HPDE6-E6E7 (cell line): Measurements from ENCODE around the gene NOS1AP.
"Not testable (repeated sequence)": the region's sequence is repeated elsewhere in the genome, so short reads cannot be mapped to it uniquely, and the experiment has no call there.

Source experiments
- DNase-seq: peaks from one replicate; pipeline ENCODE4 v3.0.0; 2011; ENCODE audit warnings: missing footprints; ENCODE audit errors: extremely low spot score

The NOS1AP gene

GRCh38 chr1:162192763-162193162 is 123.3 kb downstream of the NOS1AP start:
- no peak for DNase-seq

DNA sequence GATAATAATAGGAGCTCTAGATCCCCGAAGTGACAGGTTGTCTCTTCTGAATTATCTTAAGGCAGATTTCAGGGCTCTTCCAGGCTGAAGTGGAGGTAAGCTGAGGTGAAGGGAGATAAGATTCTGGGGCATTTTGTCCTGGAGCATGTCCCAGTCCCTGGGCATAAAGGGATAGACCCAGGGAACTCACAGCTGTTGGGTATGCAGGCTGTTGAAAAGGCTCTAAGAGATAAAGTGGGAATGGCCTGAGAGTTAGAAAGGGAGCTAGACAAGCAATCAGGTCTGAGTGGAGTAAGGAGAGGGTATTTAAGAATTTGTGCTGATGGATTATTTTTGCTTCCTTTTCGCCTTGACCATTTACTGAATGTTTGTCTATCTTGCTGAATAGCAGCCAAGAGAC is 123.7 kb downstream of the NOS1AP start:
- DNase-seq: no peak

DNA sequence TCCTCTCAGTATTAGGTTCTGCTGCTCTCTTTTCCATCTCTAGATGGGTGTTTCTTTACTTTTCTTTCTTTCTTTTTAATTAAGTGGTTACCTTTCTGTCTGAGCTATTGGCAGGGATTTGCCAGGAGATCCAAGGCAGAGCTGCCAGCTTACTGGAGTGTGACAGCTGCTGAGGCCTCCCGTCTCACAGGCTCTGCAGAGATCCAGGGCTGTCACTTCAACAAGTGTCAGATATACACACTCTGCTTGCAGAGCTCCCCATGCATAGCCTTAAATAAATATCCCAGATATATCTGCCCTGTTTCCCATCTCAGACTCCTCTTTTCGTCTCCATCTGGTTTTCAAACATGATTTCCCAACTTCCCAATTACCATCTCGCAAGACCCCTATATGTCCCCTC is 124.3 kb downstream of the NOS1AP start:
- DNase-seq: no peak

DNA sequence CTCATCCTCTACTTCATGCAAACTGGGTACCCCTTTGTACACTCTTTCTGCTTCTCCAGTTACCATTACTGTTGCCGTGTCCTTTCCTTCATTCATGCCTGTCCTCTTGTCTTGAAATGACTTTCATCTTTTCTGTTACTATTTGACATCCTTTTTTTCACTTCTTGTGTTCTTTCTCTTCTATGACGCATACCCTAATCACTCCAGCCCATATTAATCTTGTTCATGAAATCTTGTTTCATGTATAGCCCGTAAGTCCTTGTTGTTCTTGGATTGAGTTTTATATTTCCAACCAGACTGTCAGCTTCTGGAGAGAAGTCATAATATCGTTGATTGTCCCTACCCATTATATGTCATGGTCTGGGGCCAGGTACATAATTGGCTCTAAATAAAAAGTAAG is 126.1 kb downstream of the NOS1AP start:
- no peak for DNase-seq

GRCh38 chr1:162196387-162196786 is 126.9 kb downstream of the NOS1AP start:
- DNase-seq: no peak

DNA sequence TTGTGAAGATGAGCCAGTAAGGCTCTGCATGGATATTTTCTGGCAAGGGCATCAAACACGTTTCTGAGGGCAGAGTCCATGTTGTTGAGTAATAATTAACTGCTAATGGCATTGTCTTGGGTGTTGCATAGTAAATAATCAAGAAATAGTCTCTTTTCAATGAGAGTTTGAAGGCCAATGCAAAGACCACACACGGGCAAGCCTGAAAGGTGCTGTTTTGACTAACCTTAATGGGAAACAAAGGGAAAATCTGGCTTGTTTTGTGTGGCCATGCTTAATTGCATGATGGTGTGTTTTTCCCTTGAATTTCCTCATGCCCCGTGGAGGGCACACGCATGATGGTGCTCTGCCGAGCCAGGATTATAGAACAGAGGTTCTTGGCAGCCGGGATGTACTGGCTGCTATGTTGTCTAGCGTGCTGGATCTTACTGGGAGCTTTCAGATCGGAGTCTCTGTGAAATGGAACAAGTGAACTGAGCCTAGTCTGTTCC is 127.6 kb downstream of the NOS1AP start:
- no peak for DNase-seq

GRCh38 chr1:162197615-162198421 is 128.3 kb downstream of the NOS1AP start:
- DNase-seq: no peak

DNA sequence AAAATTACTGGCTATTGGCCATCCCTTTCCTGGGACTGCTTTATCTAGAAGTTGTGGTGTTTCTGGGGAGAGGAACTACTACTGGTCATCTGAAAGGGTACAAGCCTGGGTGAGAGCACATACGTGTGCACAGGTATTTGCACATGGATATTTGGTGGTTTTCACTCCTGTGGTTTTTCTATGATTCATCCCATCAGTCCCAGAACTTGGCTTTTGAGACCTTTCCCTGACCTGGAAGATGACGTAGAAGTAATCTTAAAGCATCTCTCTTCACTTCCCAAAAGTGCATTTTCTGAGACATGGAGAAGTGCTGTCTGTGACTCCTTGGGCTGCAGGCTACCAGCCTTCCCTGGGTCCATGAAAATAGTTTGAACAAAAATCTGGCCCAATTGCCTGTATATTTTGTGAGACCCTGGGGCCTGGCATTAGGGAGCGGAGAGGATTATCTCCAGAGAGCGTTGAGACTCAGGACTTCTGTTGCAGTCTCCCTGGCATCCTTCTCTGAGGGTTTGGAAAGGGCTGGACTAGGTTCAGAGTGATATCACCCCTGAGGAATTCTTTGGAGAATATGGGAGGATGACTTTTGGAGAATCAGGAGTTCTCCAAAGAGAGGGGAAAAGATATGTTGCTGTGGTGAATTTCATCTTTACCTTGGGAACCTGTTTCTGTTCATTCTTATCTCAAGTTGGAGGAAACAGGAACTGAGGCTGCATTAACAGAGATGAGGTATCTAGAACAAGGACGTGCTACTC is 130.8 kb downstream of the NOS1AP start:
- DNase-seq: no peak

GRCh38 chr1:162201062-162201461 is 131.6 kb downstream of the NOS1AP start:
- DNase-seq: not testable (repeated sequence)

DNA sequence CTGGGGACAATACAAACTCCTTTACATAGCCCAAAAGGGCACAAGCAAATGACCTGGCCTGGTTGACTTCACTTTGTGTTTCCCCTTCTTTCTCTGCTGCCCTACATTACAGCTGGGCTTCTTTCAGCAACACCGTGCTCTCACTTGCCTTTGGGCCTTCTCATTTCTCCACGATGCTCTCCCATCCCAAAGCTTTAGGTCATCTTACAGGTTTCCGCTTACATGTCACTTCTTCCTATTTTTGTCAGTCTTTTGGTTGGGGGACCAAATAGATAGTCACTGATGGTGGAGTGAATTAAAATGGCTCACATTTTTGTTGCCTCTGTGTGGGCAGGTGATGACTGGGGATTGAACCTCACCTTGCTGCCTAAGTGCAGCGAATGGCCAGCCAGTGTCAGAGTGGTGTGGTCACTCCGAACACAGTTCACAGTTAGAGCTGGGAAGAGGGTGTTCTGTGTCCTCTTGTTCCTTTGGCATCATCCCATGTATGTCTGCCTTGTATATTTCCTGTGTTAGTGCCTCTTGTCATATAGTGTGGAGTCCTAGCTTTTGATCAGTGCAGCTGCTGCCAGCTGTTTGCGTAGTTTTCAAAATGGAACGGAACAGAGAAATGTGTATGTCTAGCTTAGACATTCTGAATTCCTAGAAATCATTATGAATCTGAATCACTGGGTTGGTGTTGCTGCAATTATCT is 134.8 kb downstream of the NOS1AP start:
- no peak for DNase-seq

GRCh38 chr1:162204823-162205155 is 135.3 kb downstream of the NOS1AP start:
- DNase-seq: no peak

DNA sequence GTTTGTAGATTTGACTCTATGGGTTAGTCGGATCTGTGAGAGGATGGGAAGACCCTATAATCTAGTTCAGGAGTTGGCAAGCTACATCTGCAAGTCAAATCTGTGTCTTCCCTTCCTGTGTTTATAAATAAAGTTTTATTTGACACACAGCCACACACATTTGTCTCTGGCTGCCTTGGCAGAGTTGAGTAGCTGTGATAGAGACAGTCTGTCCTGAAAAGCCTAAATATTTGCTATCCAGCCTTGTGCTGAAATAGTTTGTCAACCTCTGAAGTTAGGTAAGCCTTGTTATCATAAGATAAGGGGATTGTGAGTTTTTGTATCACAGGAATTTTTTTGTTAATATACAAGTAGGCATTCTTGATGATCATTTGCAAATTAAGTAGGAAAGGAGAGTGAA is 136.8 kb downstream of the NOS1AP start:
- no peak for DNase-seq

DNA sequence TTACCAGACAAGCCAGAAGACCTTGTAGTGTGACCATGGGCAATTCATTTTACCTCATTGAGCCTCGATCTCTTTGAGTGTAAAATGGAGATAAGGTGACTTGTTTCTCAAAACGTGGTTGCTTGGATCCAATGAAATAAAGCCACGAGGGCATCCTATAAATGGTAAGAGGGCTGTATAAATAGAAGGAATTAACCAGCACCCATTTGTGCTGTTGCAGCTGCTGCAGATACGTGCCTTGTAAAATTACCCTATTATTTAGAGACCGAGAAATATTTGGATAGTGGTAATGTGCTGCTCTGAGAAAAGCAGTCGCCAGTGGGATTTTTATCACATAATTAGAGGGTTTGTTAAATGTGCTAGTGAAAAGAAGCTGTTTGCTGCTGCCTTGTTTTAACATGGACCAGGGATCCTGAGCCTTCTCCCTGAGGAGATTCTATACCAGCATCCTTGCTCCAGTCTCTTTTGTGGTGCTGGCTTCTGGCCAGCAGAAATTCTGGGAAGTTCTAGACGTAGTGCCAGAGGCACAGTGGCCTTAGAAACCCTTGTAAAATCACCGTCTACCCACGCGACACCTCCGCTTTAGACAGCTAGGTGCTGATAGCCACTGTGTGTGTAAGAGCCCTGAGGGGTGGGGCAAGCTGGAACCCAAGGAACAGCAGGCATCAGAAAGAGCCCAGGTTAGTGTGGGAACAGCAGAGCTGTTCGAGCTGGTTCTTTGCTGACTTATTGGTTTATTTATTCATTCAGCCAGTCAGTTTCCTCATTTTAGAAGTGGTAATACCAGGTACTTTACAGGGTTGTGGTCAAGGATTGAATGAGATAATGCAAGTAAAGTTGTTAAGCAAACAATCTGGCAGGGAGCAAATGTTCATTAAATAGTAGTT is 137.5 kb downstream of the NOS1AP start:
- no peak for DNase-seq

DNA sequence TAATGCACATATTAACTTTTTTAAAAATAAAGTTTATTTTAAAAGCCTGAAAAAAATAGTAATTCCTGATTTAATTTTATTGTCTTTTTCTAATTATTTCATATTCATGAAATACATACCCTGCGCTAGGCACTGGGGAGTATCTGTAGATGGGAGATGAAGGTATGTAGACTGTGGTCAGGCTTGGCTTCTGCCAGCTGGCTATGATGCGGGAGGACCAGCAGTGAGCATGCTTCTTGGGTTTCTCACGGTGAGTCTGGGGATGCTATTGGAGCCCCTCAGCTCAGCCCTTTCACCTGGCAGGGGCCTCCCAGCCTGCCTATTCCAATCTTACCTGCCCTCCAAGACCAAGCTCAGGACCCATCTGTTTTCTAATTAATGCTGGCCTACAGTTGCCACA is 138.4 kb downstream of the NOS1AP start:
- no peak for DNase-seq

DNA sequence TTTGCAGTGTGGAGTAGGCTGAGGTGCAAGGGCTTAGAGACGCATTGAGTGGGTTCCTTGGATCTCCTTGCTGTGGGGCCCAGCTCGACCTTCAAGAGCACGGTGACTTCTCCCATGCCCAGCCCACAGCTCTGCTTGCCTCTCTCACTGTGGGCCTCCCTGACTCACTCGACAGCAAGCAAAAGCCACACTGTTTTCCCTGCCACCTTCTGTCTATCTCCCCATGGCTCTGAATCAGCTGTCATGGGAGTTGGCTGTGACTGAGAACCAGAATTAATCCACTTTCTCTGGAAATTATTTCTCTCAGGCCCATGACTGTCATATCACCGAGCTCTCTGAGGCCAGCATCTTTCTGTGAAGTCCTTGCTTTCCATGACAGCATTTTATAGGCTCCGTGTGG is 140.7 kb downstream of the NOS1AP start:
- DNase-seq: no peak

GRCh38 chr1:162212713-162213112 is 143.2 kb downstream of the NOS1AP start:
- DNase-seq: no peak

DNA sequence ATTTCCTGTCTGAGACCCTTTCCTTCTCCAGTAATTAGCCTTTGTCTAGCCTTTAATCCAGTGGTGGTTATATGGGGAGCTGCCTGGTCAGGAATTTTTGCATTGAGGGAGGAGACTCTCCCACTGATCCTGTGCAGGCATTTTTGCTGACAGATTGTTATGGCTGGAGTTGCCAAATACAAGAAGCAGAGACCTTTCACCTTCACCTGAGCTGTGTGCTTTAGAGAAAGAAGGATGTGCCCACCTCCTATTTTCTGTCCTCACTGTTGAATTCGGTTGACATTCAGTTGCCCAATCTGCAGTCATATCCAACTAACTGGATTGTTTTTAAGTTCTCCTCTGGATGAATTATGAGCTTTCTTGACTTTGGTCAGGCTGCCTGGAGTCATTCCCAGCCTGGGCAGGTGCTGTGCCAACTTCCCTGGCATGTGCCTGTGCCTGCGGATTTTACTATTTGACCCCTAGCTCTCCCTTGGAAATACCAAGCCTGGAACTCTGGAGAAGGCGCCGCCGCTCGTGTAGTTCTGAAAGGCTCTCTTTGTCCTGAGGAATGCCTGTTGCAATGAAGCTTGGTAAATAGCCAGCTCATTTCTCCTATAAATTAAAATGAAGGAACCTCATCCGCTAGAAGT is 143.9 kb downstream of the NOS1AP start:
- DNase-seq: no peak

- no peak for DNase-seq
Observed at GRCh38 chr1:162214202-162214601, 144.7 kb downstream of the NOS1AP start.

GRCh38 chr1:162215902-162216301 is 146.4 kb downstream of the NOS1AP start:
- DNase-seq: no peak

- DNase-seq: no peak
Observed at GRCh38 chr1:162216604-162217003, 147.1 kb downstream of the NOS1AP start.

DNA sequence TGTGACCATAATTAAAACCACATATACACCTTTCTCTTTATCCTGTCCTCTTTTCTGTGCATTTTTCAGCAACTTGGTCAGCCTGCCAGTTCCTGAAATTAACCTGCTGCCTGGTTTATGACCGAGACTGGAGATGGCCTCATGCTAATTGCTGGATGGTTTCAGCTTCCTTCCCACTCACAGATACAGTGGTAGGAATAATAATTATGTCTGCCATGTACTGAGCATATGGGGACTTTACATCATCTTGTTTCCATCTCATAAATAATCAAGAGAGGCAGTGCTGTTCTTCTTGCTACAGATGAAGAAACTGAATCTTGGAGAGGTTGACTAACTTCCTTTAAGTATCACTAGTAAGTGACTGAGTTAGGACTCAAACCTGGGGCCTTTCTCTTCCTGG is 148.2 kb downstream of the NOS1AP start:
- no peak for DNase-seq
